Mononuclear cell (primary cell): ENCODE data around the gene POU2F1. TPM values are rescaled to one million over a fixed set of nuclear protein-coding genes. Genes with fewer than 3 reads are reported as not detected.
"Not testable (repeated sequence)": the region's sequence is repeated elsewhere in the genome, so short reads cannot be mapped to it uniquely, and the experiment has no call there.

ENCODE experiments used
- H3K27me3 ChIP-seq: 2 replicates; pipeline ENCODE4 v1.6.0; 2011; ENCODE audit warnings: low read length, control low read depth; ENCODE audit not compliant: insufficient read depth
- H3K4me1 ChIP-seq: 2 replicates; pipeline ENCODE4 v1.5.1; 2011; ENCODE audit warnings: mild to moderate bottlenecking, low read length, control low read depth; ENCODE audit not compliant: insufficient read depth
- H3K4me3 ChIP-seq: 2 replicates; pipeline ENCODE4 v1.5.1; 2011; ENCODE audit warnings: mild to moderate bottlenecking, low read length, moderate library complexity
- H3K9me3 ChIP-seq: 2 replicates; pipeline ENCODE4 v1.5.1; 2011; ENCODE audit warnings: low read depth, mild to moderate bottlenecking, control low read depth, low read length
- total RNA-seq: library from RNA; depleted of rRNA; stranded (reverse); fragments of >200 nt; gene quantifications from one replicate; pipeline ENCODE4 v1.2.3, GENCODE V29; 2012

POU2F1 gene
- total RNA-seq, 1 donor, result 47.5 TPM

GRCh38 chr1:167292216-167292615, 71.5 kb downstream of the POU2F1 start:
- Histone ChIP-seq H3K27me3 (no peaks in the 10 kb centered on the region), H3K4me1 (peaks cover 35% of the 10 kb centered on the region), H3K4me3 (no peak overlapping the region), H3K9me3 (no peaks in the 10 kb centered on the region)

- peaks cover 44% of the 10 kb centered on the region for H3K4me1 ChIP-seq
- no peak overlapping the region for H3K4me3 ChIP-seq
- H3K27me3 ChIP-seq, result no peaks in the 10 kb centered on the region
- H3K9me3 ChIP-seq, result no peaks in the 10 kb centered on the region
Observed at GRCh38 chr1:167293057-167293456, 72.4 kb downstream of the POU2F1 start.

GRCh38 chr1:167294528-167294927, 73.8 kb downstream of the POU2F1 start:
- H3K4me1 ChIP-seq, result peaks cover 50% of the 10 kb centered on the region
- no peak overlapping the region for H3K4me3 ChIP-seq
- no peaks in the 10 kb centered on the region for H3K27me3 ChIP-seq
- H3K9me3 ChIP-seq, result no peaks in the 10 kb centered on the region

- Histone ChIP-seq H3K4me1 (peaks cover 46% of the 10 kb centered on the region), H3K4me3 (no peak overlapping the region), H3K27me3 (no peaks in the 10 kb centered on the region), H3K9me3 (no peaks in the 10 kb centered on the region)
Observed at GRCh38 chr1:167297222-167298214, 76.8 kb downstream of the POU2F1 start.

- Histone ChIP-seq H3K4me1 (peaks cover 38% of the 10 kb centered on the region), H3K27me3 (no peaks in the 10 kb centered on the region), H3K9me3 (no peaks in the 10 kb centered on the region), H3K4me3 (no peak overlapping the region)
Observed at GRCh38 chr1:167298325-167298724, 77.6 kb downstream of the POU2F1 start.

GRCh38 chr1:167301355-167301754, 80.7 kb downstream of the POU2F1 start:
- Histone ChIP-seq H3K4me3 (no peak overlapping the region), H3K4me1 (peaks cover 19% of the 10 kb centered on the region), H3K27me3 (no peaks in the 10 kb centered on the region), H3K9me3 (no peaks in the 10 kb centered on the region)

GRCh38 chr1:167304165-167304564, 83.5 kb downstream of the POU2F1 start:
- H3K4me1 ChIP-seq, result no peaks in the 10 kb centered on the region
- no peaks in the 10 kb centered on the region for H3K27me3 ChIP-seq
- H3K9me3 ChIP-seq, result no peaks in the 10 kb centered on the region
- no peak overlapping the region for H3K4me3 ChIP-seq

GRCh38 chr1:167305059-167305705, 84.5 kb downstream of the POU2F1 start:
- no peaks in the 10 kb centered on the region for H3K9me3 ChIP-seq
- H3K4me1 ChIP-seq, result no peaks in the 10 kb centered on the region
- no peaks in the 10 kb centered on the region for H3K27me3 ChIP-seq
- H3K4me3 ChIP-seq, result no peak overlapping the region

- Histone ChIP-seq H3K4me1 (no peaks in the 10 kb centered on the region), H3K27me3 (no peaks in the 10 kb centered on the region), H3K9me3 (no peaks in the 10 kb centered on the region), H3K4me3 (no peak overlapping the region)
Observed at GRCh38 chr1:167305706-167306277, 85.1 kb downstream of the POU2F1 start.

GRCh38 chr1:167310732-167311131, 90.0 kb downstream of the POU2F1 start:
- H3K4me1 ChIP-seq, result no peaks in the 10 kb centered on the region
- H3K27me3 ChIP-seq, result no peaks in the 10 kb centered on the region
- H3K4me3 ChIP-seq, result no peak overlapping the region
- H3K9me3 ChIP-seq, result no peaks in the 10 kb centered on the region

GRCh38 chr1:167312871-167313270, 92.2 kb downstream of the POU2F1 start:
- no peaks in the 10 kb centered on the region for H3K4me1 ChIP-seq
- H3K27me3 ChIP-seq, result no peaks in the 10 kb centered on the region
- H3K9me3 ChIP-seq, result peaks cover 15% of the 10 kb centered on the region
- no peak overlapping the region for H3K4me3 ChIP-seq

- Histone ChIP-seq H3K9me3 (peaks cover 16% of the 10 kb centered on the region), H3K4me1 (no peaks in the 10 kb centered on the region), H3K4me3 (no peak overlapping the region), H3K27me3 (no peaks in the 10 kb centered on the region)
Observed at GRCh38 chr1:167314671-167315070, 94.0 kb downstream of the POU2F1 start.

- no peaks in the 10 kb centered on the region for H3K27me3 ChIP-seq
- no peak overlapping the region for H3K4me3 ChIP-seq
- peaks cover 43% of the 10 kb centered on the region for H3K9me3 ChIP-seq
- no peaks in the 10 kb centered on the region for H3K4me1 ChIP-seq
Observed at GRCh38 chr1:167317463-167317862, 96.8 kb downstream of the POU2F1 start.

GRCh38 chr1:167319206-167319605, 98.5 kb downstream of the POU2F1 start:
- peaks cover 58% of the 10 kb centered on the region for H3K9me3 ChIP-seq
- not testable (repeated sequence) for H3K4me1 ChIP-seq, H3K4me3 ChIP-seq, H3K27me3 ChIP-seq

- peaks cover 57% of the 10 kb centered on the region for H3K9me3 ChIP-seq
- no peaks in the 10 kb centered on the region for H3K4me1 ChIP-seq
- H3K27me3 ChIP-seq, result no peaks in the 10 kb centered on the region
- H3K4me3 ChIP-seq, result no peak overlapping the region
Observed at GRCh38 chr1:167322483-167322882, 101.8 kb downstream of the POU2F1 start.
